ENCODE measurements around the gene LCOR. TPM values are rescaled to one million over a fixed set of nuclear protein-coding genes. Genes with fewer than 3 reads are reported as not detected.

Gene LCOR
- total and polyA plus RNA-seq, 9 of the 15 experiments (the other 6 are each of a cell fraction or from before 2014, with no cell fraction given), result 3.6 to 25.2 (median 14.4) TPM

DNA sequence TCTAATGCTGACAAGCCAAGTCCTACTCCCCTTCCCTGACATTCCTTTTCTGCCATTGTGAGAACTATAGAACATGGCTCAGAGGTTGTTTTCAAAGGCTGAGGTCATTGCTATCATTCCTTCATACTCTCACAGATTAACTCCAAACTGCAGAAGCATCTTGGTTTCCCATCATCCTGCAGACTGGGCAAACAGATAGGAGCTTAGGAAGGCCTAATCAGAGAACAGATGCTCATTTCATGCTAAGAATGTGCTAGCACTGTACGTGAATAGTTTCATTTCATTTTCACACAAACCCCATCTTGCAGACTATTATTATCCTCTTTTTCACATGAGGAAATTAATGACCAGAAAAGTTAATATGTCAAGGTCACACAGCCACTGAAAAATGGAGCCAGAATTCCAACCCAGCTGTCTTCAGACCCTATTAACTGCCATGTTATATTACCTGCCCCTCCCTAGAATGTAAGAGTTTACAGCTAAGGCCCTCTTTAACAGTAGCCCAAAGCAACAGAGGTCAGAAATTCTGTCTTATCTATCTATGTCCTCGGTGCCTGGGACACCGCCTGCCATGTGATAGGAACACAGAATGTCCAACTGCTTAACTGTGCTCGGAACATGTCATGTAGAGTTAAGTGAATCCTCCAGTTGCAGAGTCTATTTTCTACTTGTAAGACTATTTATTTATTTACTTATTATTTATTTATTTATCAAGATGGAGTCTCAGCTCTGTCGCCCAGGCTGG lies 2.9 kb upstream of the LCOR start (continued):
- TF ChIP-seq PHF20 (IDR thresholded peaks at IDR 0.05; ENCODE audit: partially characterized antibody), result no peak
- TF ChIP-seq, protein P1, sequence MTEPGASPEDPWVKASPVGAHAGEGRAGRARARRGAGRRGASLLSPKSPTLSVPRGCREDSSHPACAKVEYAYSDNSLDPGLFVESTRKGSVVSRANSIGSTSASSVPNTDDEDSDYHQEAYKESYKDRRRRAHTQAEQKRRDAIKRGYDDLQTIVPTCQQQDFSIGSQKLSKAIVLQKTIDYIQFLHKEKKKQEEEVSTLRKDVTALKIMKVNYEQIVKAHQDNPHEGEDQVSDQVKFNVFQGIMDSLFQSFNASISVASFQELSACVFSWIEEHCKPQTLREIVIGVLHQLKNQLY (CRISPR knock-in tag; conservative IDR thresholded peaks at IDR 0.05), result no peak
- peak; percentile 59; the same call in 1 of the 2 replicates for TF ChIP-seq ATF7 (IDR thresholded peaks at IDR 0.05)
- TF ChIP-seq TGIF2 (CRISPR knock-in tag; IDR thresholded peaks at IDR 0.05), result no peak
- no peak for TF ChIP-seq DNMT1 (IDR thresholded peaks at IDR 0.05)
- no peak for TF ChIP-seq USF2 (CRISPR knock-in tag; IDR thresholded peaks at IDR 0.05)
- no peak for TF ChIP-seq KLF10 (CRISPR knock-in tag; IDR thresholded peaks at IDR 0.05)
- TF ChIP-seq, protein P2, sequence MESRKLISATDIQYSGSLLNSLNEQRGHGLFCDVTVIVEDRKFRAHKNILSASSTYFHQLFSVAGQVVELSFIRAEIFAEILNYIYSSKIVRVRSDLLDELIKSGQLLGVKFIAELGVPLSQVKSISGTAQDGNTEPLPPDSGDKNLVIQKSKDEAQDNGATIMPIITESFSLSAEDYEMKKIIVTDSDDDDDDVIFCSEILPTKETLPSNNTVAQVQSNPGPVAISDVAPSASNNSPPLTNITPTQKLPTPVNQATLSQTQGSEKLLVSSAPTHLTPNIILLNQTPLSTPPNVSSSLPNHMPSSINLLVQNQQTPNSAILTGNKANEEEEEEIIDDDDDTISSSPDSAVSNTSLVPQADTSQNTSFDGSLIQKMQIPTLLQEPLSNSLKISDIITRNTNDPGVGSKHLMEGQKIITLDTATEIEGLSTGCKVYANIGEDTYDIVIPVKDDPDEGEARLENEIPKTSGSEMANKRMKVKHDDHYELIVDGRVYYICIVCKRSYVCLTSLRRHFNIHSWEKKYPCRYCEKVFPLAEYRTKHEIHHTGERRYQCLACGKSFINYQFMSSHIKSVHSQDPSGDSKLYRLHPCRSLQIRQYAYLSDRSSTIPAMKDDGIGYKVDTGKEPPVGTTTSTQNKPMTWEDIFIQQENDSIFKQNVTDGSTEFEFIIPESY (CRISPR knock-in tag; IDR thresholded peaks at IDR 0.05), result no peak
- TF ChIP-seq, protein P3, sequence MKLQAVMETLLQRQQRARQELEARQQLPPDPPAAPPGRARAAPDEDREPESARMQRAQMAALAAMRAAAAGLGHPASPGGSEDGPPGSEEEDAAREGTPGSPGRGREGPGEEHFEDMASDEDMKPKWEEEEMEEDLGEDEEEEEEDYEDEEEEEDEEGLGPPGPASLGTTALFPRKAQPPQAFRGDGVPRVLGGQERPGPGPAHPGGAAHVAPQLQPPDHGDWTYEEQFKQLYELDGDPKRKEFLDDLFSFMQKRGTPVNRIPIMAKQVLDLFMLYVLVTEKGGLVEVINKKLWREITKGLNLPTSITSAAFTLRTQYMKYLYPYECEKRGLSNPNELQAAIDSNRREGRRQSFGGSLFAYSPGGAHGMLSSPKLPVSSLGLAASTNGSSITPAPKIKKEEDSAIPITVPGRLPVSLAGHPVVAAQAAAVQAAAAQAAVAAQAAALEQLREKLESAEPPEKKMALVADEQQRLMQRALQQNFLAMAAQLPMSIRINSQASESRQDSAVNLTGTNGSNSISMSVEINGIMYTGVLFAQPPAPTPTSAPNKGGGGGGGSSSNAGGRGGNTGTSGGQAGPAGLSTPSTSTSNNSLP (IDR thresholded peaks at IDR 0.05; ENCODE audit: borderline replicate concordance, low read depth, low read length), result no peak
- no peak for TF ChIP-seq ZKSCAN3 (CRISPR knock-in tag; IDR thresholded peaks at IDR 0.05)
- TF ChIP-seq HDAC3 (IDR thresholded peaks at IDR 0.05; ENCODE audit: borderline replicate concordance, partially characterized antibody), result peak; percentile 13
- TF ChIP-seq MCM7 (IDR thresholded peaks at IDR 0.05), result no peak
- TF ChIP-seq THRB (CRISPR knock-in tag; conservative IDR thresholded peaks at IDR 0.05), result no peak
- TF ChIP-seq CREB5 (CRISPR knock-in tag; IDR thresholded peaks at IDR 0.05), result no peak
- TF ChIP-seq TEAD1 (CRISPR knock-in tag; IDR thresholded peaks at IDR 0.05), result peak in 1 of 2 experiments; percentile 41; a peak in 1 of 4 replicates
- no peak for TF ChIP-seq ZNF143 (CRISPR knock-in tag; IDR thresholded peaks at IDR 0.05)
- TF ChIP-seq NR2F6 (CRISPR knock-in tag; IDR thresholded peaks at IDR 0.05), result no peak
- TF ChIP-seq SMAD4 (CRISPR knock-in tag; conservative IDR thresholded peaks at IDR 0.05), result no peak
- no peak for TF ChIP-seq EZH2 (IDR thresholded peaks at IDR 0.05; ENCODE audit: borderline replicate concordance, low read depth, low read length)
- TF ChIP-seq NCOA4 (IDR thresholded peaks at IDR 0.05; ENCODE audit: partially characterized antibody), result no peak
